Kidney (tissue), 14 donors: ENCODE measurements around the gene VEGFC. TPM values are rescaled to one million over a fixed set of nuclear protein-coding genes. Genes with fewer than 3 reads are reported as not detected.
A peak's percentile ranks its signal among the peaks of the same experiment; 100 is the strongest.

ENCODE experiments used
- DNase-seq, 5 donors: peaks; one replicate each; pipeline ENCODE4 v3.0.0-alpha.2; 2013 to 2020
- FAIRE-seq: peaks from 2 replicates; lab custom pipeline; 2012; peaks lifted over from hg19 to GRCh38; lab: Jason Lieb, UNC
- H3K27ac ChIP-seq, 2 donors: one replicate each; pipeline ENCODE4 v1.7.0; 2013; ENCODE audit warnings: low read depth in 2 of 2, low read length in 2 of 2, inconsistent platforms in 1 of 2
- H3K27me3 ChIP-seq: one replicate; pipeline ENCODE4 v1.7.1; 2013; ENCODE audit warnings: low read length, inconsistent platforms; ENCODE audit not compliant: control insufficient read depth, insufficient read depth
- H3K36me3 ChIP-seq, 3 donors: one replicate each; pipeline versions ENCODE4 v1.7.0 to v1.7.1; 2013; ENCODE audit warnings: low read length in 3 of 3, control low read depth in 1 of 3, inconsistent platforms in 1 of 3; ENCODE audit not compliant: insufficient read depth in 3 of 3, control insufficient read depth in 2 of 3
- H3K4me1 ChIP-seq, 3 donors: one replicate each; pipeline versions ENCODE4 v1.7.0 to v1.7.1; 2013; ENCODE audit warnings: low read length in 3 of 3, inconsistent platforms in 1 of 3, low read depth in 1 of 3; ENCODE audit not compliant: control insufficient read depth in 2 of 3, insufficient read depth in 2 of 3
- H3K4me3 ChIP-seq, 3 donors: one replicate each; pipeline versions ENCODE4 v1.7.0 to v1.8.1; 2013; ENCODE audit warnings: low read length in 3 of 3, control low read depth in 1 of 3, inconsistent platforms in 1 of 3
- H3K9ac ChIP-seq, 3 donors: one replicate each; pipeline versions ENCODE4 v1.7.0 to v1.7.1; 2013; ENCODE audit warnings: low read length in 3 of 3, control low read depth in 1 of 3, inconsistent platforms in 1 of 3
- H3K9me3 ChIP-seq, 3 donors: one replicate each; pipeline versions ENCODE4 v1.7.0 to v1.7.1; 2013; ENCODE audit warnings: low read length in 3 of 3, control low read depth in 1 of 3, inconsistent platforms in 1 of 3; ENCODE audit not compliant: control insufficient read depth in 2 of 3, insufficient read depth in 1 of 3
- intact Hi-C: fragments of 100-400 bp; cut with DNase I; formaldehyde crosslinking; loops from one replicate; pipeline ENCODE4 v1.11.1; 2022
- polyA plus RNA-seq: library from polyadenylated mRNA; stranded (reverse); fragments of 350-450 nt; fragmentation: Illumina TruSeq; extraction: RNeasy Lipid Tissue Mini Kit (QIAGEN cat#74804); gene quantifications from one replicate; pipeline ENCODE4 v1.2.3, GENCODE V29; 2014; ENCODE audit warnings: low read depth, low replicate concordance; ENCODE audit not compliant: insufficient read depth
- total RNA-seq: library from RNA; stranded (reverse); fragmentation: NEBNext Ultra II Directional; extraction: Animal tissue kit (Norgen Biotek cat#: 25700); gene quantifications from one replicate; pipeline ENCODE4 v1.2.1, GENCODE V29; 2021
- TF ChIP-seq, protein P1 (sequence below): IDR thresholded peaks from 3 replicates; pipeline ENCODE4 v1.5.1; 2012; ENCODE audit warnings: mild to moderate bottlenecking, moderate library complexity, borderline replicate concordance; ENCODE audit not compliant: insufficient read depth; ENCODE audit errors: extremely low read depth
- donor health status: control.
- donor health status: control.
- donor health status: control.
- donor health status: control.
- donor health status: control.
- donor health status: DM: yes; HTN: yes; CAD: no.
- donor health status: Normal renal cell carcinoma (clear cell type).

VEGFC gene
- total and polyA plus RNA-seq, 2 donors from 2014 or later, result 6.6 to 14.3 TPM

GRCh38 chr4:176709417-176709816 is 83.3 kb downstream of the VEGFC start:
- H3K9me3 ChIP-seq, result no peaks in the 10 kb centered on the region
- H3K4me3 ChIP-seq, result no peak overlapping the region
- no peak for FAIRE-seq
- TF ChIP-seq, protein P1, sequence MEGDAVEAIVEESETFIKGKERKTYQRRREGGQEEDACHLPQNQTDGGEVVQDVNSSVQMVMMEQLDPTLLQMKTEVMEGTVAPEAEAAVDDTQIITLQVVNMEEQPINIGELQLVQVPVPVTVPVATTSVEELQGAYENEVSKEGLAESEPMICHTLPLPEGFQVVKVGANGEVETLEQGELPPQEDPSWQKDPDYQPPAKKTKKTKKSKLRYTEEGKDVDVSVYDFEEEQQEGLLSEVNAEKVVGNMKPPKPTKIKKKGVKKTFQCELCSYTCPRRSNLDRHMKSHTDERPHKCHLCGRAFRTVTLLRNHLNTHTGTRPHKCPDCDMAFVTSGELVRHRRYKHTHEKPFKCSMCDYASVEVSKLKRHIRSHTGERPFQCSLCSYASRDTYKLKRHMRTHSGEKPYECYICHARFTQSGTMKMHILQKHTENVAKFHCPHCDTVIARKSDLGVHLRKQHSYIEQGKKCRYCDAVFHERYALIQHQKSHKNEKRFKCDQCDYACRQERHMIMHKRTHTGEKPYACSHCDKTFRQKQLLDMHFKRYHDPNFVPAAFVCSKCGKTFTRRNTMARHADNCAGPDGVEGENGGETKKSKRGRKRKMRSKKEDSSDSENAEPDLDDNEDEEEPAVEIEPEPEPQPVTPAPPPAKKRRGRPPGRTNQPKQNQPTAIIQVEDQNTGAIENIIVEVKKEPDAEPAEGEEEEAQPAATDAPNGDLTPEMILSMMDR, result no peak
- no peaks in the 10 kb centered on the region for H3K27me3 ChIP-seq
- H3K4me1 ChIP-seq, result no peaks in the 10 kb centered on the region
- H3K27ac ChIP-seq, result no peak overlapping the region
- no peaks in the 10 kb centered on the region for H3K36me3 ChIP-seq
- no peak overlapping the region for H3K9ac ChIP-seq
- intact Hi-C loops, result no loop called here
- peak in 2 of 5 donors; percentile 4 to 14 for DNase-seq

DNA sequence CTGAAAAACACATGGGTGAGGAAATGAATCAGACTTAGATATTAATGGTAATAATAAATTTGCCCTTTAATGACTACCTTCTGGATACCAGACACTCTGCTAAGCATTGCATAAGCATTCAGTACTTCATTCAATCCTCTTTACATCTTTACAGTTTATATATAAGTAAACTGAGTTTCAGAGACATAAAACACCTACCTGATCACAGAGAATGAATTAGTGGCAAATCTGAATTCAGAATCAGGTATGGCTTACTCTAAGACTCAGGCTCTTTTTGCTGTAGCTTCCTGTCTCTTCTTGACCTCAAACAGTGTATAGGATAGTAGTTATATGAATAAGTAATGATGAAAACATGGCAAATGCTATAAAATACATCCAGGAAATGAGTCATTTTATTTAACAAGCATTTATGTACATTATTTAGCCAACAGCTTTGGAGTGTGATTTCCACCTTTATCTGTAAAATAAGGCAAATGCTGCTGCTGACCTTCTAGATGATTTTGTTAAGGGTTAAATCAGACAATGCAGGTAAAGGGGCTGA is 83.9 kb downstream of the VEGFC start:
- DNase-seq (no peak), FAIRE-seq (no peak)
- intact Hi-C loops, result no loop called here
- Histone ChIP-seq H3K4me1 (no peaks in the 10 kb centered on the region), H3K9ac (no peak overlapping the region), H3K27me3 (no peaks in the 10 kb centered on the region), H3K9me3 (no peaks in the 10 kb centered on the region), H3K4me3 (no peak overlapping the region), H3K27ac (no peak overlapping the region), H3K36me3 (no peaks in the 10 kb centered on the region)
- TF ChIP-seq, protein P1, result no peak

GRCh38 chr4:176690716-176691115 is 102.0 kb downstream of the VEGFC start:
- H3K4me3 ChIP-seq, result no peak overlapping the region
- intact Hi-C loops, result no loop called here
- H3K4me1 ChIP-seq, result no peaks in the 10 kb centered on the region
- DNase-seq, result no peak
- no peaks in the 10 kb centered on the region for H3K27me3 ChIP-seq
- no peaks in the 10 kb centered on the region for H3K9me3 ChIP-seq
- no peak overlapping the region for H3K9ac ChIP-seq
- H3K36me3 ChIP-seq, result no peaks in the 10 kb centered on the region
- no peak for FAIRE-seq
- no peak overlapping the region for H3K27ac ChIP-seq
- TF ChIP-seq, protein P1, result no peak

DNA sequence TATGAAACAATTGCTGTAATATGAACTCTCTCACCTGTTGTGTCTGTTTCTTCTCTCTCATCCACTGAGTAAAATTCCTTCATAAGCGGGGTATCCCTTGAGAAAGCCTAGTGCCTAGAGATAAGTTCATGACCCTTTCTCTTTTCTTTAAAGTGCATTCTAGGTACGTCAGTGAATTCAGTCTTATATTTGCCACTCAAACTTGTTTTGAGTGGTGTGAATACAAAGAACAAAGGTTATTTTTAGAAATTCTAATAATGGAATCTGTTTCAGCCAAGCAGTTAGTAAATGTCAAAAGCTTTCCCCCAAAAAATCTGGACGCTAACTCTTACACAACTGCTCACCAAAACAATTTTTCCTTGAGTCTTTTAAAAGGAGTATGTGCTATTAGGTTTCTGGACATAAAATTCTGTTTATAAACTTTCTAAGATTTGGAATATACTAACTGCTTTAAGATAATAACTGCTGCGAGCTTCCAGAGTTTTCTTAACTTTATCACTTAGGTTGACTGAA is 112.0 kb downstream of the VEGFC start:
- H3K27ac ChIP-seq, result no peak overlapping the region
- no peak for DNase-seq
- no peaks in the 10 kb centered on the region for H3K36me3 ChIP-seq
- no peaks in the 10 kb centered on the region for H3K4me1 ChIP-seq
- no peak overlapping the region for H3K4me3 ChIP-seq
- no peak overlapping the region for H3K9ac ChIP-seq
- intact Hi-C loops, result no loop called here
- TF ChIP-seq, protein P1, result no peak
- H3K9me3 ChIP-seq, result no peaks in the 10 kb centered on the region
- no peak for FAIRE-seq
- no peaks in the 10 kb centered on the region for H3K27me3 ChIP-seq
